GM23338 (cell line): ENCODE data around the gene C1QTNF5. TPM values are rescaled to one million over a fixed set of nuclear protein-coding genes. Genes with fewer than 3 reads are reported as not detected.

Source experiments
- ATAC-seq: fragments of 200-7000 bp; cut with Tn5 transposase; 3 replicates; pipeline ENCODE4 v1.9.1; 2020
- DNase-seq: peaks from one replicate; pipeline ENCODE4 v3.0.0-alpha.2; 2015; ENCODE audit warnings: low spot score
- H2AFZ ChIP-seq: fragments of 200-600 bp; sonication (generic); 2 replicates; pipeline ENCODE4 v1.8.0; 2016; ENCODE audit warnings: antibody characterized with exemption, mild to moderate bottlenecking, moderate library complexity
- H3F3A ChIP-seq: fragments of 200-600 bp; sonication (generic); replicated peaks from 2 replicates; pipeline ENCODE4 v1.8.0; 2017; ENCODE audit warnings: antibody characterized with exemption, mixed run types, low read depth
- H3K27ac ChIP-seq: fragments of 200-600 bp; sonication (generic); 2 replicates; pipeline ENCODE4 v1.6.1; 2016; ENCODE audit warnings: low read depth
- H3K27me3 ChIP-seq: fragments of 200-600 bp; sonication (generic); 2 replicates; pipeline ENCODE4 v1.8.0; 2016; ENCODE audit warnings: mild to moderate bottlenecking, mixed run types, moderate library complexity; ENCODE audit not compliant: insufficient read depth
- H3K36me3 ChIP-seq: fragments of 200-600 bp; sonication (generic); 2 replicates; pipeline ENCODE4 v1.8.0; 2016; ENCODE audit warnings: mild to moderate bottlenecking; ENCODE audit not compliant: insufficient read depth
- H3K4me1 ChIP-seq: fragments of 200-600 bp; sonication (generic); 2 replicates; pipeline ENCODE4 v1.8.0; 2016; ENCODE audit warnings: mild to moderate bottlenecking, moderate library complexity; ENCODE audit not compliant: insufficient read depth
- H3K4me2 ChIP-seq: fragments of 200-600 bp; sonication (generic); 2 replicates; pipeline ENCODE4 v1.7.1; 2017; ENCODE audit warnings: mixed run types
- H3K4me3 ChIP-seq: fragments of 200-600 bp; sonication (generic); 2 replicates; pipeline ENCODE4 v1.6.1; 2016; ENCODE audit warnings: mixed run types
- H3K79me2 ChIP-seq: fragments of 200-600 bp; sonication (generic); replicated peaks from 2 replicates; pipeline ENCODE4 v1.8.0; 2017; ENCODE audit warnings: mild to moderate bottlenecking; ENCODE audit not compliant: insufficient read depth
- H3K9me2 ChIP-seq: fragments of 200-600 bp; sonication (generic); 2 replicates; pipeline ENCODE4 v1.8.0; 2017; ENCODE audit not compliant: insufficient read depth
- H4K20me1 ChIP-seq: fragments of 200-600 bp; sonication (generic); replicated peaks from 2 replicates; pipeline ENCODE4 v1.8.0; 2017; ENCODE audit warnings: mild to moderate bottlenecking; ENCODE audit not compliant: insufficient read depth
- H3K27ac Mint-ChIP-seq: 2 replicates; pipeline ENCODE4 v1.8.0; 2020; ENCODE audit warnings: inconsistent platforms, mild to moderate bottlenecking, moderate library complexity, mixed read lengths
- H3K27me3 Mint-ChIP-seq: 3 replicates; pipeline ENCODE4 v1.8.0; 2022; ENCODE audit warnings: low read depth, mild to moderate bottlenecking, moderate library complexity, mixed read lengths, inconsistent platforms; ENCODE audit not compliant: insufficient read depth, poor library complexity
- H3K36me3 Mint-ChIP-seq: 3 replicates; pipeline ENCODE4 v1.8.0; 2021; ENCODE audit warnings: low read depth, mild to moderate bottlenecking, inconsistent platforms, moderate library complexity, mixed read lengths
- H3K4me1 Mint-ChIP-seq: 3 replicates; pipeline ENCODE4 v1.8.0; 2020; ENCODE audit warnings: mild to moderate bottlenecking, inconsistent platforms, mixed read lengths
- H3K4me3 Mint-ChIP-seq: 3 replicates; pipeline ENCODE4 v1.8.0; 2021; ENCODE audit warnings: moderate library complexity, mild to moderate bottlenecking, inconsistent platforms, mixed read lengths
- H3K9me3 Mint-ChIP-seq: 3 replicates; pipeline ENCODE4 v1.8.0; 2020; ENCODE audit warnings: moderate library complexity, mild to moderate bottlenecking, inconsistent platforms, mixed read lengths
- NANOG ChIP-seq: IDR thresholded peaks from 2 replicates; pipeline ENCODE4 v1.6.1; 2016; ENCODE audit warnings: antibody characterized with exemption, borderline replicate concordance
- POLR2AphosphoS5 ChIP-seq: IDR thresholded peaks from 2 replicates; pipeline ENCODE4 v1.6.1; 2016; ENCODE audit warnings: antibody characterized with exemption, low read depth
- STAT1 ChIP-seq: IDR thresholded peaks from one replicate; pipeline ENCODE4 v1.6.1; 2016; ENCODE audit warnings: antibody characterized with exemption; ENCODE audit not compliant: unreplicated experiment
- ZNF331 ChIP-seq: fragments of 250-450 bp; sonication (Bioruptor Pico); IDR thresholded peaks from 2 replicates; pipeline ENCODE4 v1.5.0; 2020; ENCODE audit warnings: low read depth, mild to moderate bottlenecking, moderate library complexity
- polyA plus RNA-seq: library from polyadenylated mRNA; unstranded; fragments of >200 nt; fragmentation: Nextera tagmentation; extraction: Ambion mirVana; gene quantifications from 2 replicates; pipeline ENCODE4 v1.2.1, GENCODE V29; 2016
- total RNA-seq: library from RNA; depleted of rRNA; stranded (reverse); fragments of >200 nt; shearing (Covaris generic); gene quantifications from 2 replicates; pipeline ENCODE4 v1.2.3, GENCODE V29; 2014
- TF ChIP-seq, protein P1 (sequence below): fragments of 250-450 bp; sonication (Bioruptor Pico); IDR thresholded peaks from 2 replicates; pipeline ENCODE4 v1.5.0; 2020; ENCODE audit warnings: mild to moderate bottlenecking, moderate library complexity

The C1QTNF5 gene
- total and polyA plus RNA-seq, 2 experiments from 2014 or later = 1.9 TPM

DNA sequence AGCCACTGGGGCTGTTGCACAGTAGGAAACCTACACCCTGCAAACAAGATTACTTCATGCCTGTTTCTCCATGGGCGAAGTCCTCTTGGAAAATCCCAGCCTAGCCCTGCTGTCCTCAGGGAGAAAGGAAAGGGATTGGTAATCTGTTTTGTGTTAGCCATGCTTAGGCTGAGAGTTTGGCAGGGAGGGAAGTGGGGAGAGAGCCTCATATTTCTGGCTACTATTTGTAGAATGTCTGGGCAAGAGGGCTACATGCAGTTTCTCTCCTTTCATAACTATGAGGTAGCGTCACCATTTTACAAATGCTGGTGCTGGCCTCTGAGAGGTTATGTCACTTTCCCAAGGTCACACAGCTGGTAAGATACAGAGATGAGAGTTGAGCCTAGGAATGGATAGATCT, 6.6 kb upstream of the C1QTNF5 start (continued):
- TF ChIP-seq, protein P1, sequence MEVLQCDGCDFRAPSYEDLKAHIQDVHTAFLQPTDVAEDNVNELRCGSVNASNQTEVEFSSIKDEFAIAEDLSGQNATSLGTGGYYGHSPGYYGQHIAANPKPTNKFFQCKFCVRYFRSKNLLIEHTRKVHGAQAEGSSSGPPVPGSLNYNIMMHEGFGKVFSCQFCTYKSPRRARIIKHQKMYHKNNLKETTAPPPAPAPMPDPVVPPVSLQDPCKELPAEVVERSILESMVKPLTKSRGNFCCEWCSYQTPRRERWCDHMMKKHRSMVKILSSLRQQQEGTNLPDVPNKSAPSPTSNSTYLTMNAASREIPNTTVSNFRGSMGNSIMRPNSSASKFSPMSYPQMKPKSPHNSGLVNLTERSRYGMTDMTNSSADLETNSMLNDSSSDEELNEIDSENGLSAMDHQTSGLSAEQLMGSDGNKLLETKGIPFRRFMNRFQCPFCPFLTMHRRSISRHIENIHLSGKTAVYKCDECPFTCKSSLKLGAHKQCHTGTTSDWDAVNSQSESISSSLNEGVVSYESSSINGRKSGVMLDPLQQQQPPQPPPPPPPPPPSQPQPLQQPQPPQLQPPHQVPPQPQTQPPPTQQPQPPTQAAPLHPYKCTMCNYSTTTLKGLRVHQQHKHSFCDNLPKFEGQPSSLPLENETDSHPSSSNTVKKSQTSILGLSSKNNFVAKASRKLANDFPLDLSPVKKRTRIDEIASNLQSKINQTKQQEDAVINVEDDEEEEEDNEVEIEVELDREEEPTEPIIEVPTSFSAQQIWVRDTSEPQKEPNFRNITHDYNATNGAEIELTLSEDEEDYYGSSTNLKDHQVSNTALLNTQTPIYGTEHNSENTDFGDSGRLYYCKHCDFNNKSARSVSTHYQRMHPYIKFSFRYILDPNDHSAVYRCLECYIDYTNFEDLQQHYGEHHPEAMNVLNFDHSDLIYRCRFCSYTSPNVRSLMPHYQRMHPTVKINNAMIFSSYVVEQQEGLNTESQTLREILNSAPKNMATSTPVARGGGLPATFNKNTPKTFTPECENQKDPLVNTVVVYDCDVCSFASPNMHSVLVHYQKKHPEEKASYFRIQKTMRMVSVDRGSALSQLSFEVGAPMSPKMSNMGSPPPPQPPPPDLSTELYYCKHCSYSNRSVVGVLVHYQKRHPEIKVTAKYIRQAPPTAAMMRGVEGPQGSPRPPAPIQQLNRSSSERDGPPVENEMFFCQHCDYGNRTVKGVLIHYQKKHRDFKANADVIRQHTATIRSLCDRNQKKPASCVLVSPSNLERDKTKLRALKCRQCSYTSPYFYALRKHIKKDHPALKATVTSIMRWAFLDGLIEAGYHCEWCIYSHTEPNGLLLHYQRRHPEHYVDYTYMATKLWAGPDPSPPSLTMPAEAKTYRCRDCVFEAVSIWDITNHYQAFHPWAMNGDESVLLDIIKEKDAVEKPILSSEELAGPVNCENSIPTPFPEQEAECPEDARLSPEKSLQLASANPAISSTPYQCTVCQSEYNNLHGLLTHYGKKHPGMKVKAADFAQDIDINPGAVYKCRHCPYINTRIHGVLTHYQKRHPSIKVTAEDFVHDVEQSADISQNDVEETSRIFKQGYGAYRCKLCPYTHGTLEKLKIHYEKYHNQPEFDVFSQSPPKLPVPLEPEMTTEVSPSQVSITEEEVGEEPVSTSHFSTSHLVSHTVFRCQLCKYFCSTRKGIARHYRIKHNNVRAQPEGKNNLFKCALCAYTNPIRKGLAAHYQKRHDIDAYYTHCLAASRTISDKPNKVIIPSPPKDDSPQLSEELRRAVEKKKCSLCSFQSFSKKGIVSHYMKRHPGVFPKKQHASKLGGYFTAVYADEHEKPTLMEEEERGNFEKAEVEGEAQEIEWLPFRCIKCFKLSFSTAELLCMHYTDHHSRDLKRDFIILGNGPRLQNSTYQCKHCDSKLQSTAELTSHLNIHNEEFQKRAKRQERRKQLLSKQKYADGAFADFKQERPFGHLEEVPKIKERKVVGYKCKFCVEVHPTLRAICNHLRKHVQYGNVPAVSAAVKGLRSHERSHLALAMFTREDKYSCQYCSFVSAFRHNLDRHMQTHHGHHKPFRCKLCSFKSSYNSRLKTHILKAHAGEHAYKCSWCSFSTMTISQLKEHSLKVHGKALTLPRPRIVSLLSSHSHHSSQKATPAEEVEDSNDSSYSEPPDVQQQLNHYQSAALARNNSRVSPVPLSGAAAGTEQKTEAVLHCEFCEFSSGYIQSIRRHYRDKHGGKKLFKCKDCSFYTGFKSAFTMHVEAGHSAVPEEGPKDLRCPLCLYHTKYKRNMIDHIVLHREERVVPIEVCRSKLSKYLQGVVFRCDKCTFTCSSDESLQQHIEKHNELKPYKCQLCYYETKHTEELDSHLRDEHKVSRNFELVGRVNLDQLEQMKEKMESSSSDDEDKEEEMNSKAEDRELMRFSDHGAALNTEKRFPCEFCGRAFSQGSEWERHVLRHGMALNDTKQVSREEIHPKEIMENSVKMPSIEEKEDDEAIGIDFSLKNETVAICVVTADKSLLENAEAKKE (CRISPR knock-in tag) = no peak

DNA sequence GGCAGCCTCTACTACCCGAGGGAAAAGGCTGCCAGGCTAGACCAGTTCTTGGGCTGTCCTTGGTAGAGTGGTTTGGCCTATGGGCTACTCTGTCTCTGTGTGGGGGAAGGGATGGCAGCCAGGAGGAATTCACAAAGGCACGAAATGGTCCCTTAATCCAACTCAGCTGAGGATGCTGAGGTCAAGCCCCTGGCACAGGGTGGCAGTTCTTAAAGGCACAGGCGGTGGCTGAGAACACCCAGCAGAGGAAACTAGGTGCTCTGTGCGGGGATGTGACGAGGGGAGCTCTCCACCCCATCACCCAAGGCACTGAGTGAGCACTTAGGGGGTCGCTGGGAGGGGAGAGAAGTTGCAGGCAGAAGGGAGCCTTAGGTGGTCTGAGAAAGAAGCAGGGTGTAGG, 5.9 kb upstream of the C1QTNF5 start, which contains the start of gene MFRP:
Gene MFRP, minus strand, starts transcription at position 101 of the 400 bp plus-strand sequence. CDS start 192 bp downstream, outside the sequence.
- Mint-ChIP-seq H3K4me3 (no peak within 1 kb of the TSS), H3K27me3 (peaks cover 21% of the 10 kb centered on the region), H3K4me1 (peaks cover 9% of the 10 kb centered on the region; the same call in 2 of the 3 replicates), H3K27ac (no peak within 1 kb of the TSS), H3K9me3 (no peaks in the 10 kb centered on the region), H3K36me3 (no peaks in the 10 kb centered on the region; the same call in 2 of the 3 replicates)
- H3K4me3 ChIP-seq = no peak within 1 kb of the TSS
- DNase-seq (no peak), ATAC-seq (no peak)
- no peaks in the 10 kb centered on the region for H3K79me2 ChIP-seq
- H3K36me3 ChIP-seq = no peaks in the 10 kb centered on the region
- no peaks in the 10 kb centered on the region for H3F3A ChIP-seq
- no peak for TF ChIP-seq ZNF331 (CRISPR knock-in tag)
- TF ChIP-seq POLR2AphosphoS5 = no peak
- TF ChIP-seq STAT1 = no peak
- TF ChIP-seq NANOG = no peak
- TF ChIP-seq, protein P1 (CRISPR knock-in tag) = no peak
- no peaks in the 10 kb centered on the region for H4K20me1 ChIP-seq
- no peaks in the 10 kb centered on the region for H3K9me2 ChIP-seq
- H3K27ac ChIP-seq = no peak within 1 kb of the TSS
- H3K27me3 ChIP-seq = peaks cover 17% of the 10 kb centered on the region
- H3K4me2 ChIP-seq = no peak within 1 kb of the TSS
- H3K4me1 ChIP-seq = no peaks in the 10 kb centered on the region
- H2AFZ ChIP-seq = no peak within 1 kb of the TSS
